ENCODE measurements around the gene NEO1. TPM values are rescaled to one million over a fixed set of nuclear protein-coding genes. Genes with fewer than 3 reads are reported as not detected.

The NEO1 gene
- total RNA-seq, 1 experiment from 2014 or later, result 41.8 TPM

DNA sequence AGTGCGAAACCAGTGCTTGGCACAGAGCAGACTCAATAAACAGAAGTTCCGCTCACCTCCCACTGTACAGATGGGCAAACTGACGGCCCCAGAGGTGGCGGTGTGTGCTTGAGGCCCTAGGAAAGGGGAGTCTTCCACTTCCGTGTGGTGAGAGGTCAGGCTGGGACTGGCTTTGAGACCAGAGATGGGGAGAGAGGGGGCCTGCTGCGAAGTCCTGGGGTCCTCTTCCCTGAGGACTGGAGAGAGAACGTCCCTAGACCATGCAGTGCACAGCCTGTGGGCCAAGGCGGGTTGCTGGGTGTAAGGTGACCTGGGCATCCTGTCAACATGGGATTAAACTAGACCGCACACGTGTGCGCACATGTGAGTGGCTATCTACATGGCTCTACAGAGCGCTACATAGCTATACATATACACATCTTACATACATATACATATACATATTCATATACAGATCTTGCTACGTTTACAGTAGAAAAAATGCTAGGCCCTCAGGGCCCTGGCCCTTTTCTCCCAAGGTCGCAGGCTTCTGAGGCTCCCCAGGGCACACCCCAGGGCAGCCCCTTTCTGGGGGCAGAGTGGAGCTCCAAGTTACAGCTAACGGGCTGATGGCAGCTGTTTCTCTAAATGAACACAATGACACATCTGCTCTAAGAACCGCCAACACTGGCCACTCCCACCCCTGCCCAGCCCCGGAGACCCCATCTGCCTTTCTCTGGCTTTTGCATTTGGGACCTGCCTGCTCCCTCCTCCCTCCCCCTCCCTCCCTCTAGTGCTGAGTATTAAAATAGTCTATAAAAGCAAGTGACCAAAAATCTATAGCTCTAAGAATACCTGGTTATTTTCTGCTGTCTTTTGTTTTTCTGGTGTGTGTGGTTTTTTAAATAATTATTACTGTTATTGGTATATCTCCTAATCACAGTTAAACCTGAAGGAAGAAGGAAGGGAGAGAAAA lies 269.5 kb downstream of the NEO1 start:
- Histone ChIP-seq H3K4ac (ENCODE audit: low read depth, low read length) (no peak overlapping the region), H3K4me1 (ENCODE audit: insufficient read depth, low read length) (no peaks in the 10 kb centered on the region), H2BK15ac (ENCODE audit: low read depth, low read length) (no peak overlapping the region), H3K14ac (ENCODE audit: insufficient read depth, low read length) (no peak overlapping the region), H4K20me1 (ENCODE audit: control insufficient read depth, insufficient read depth, insufficient read length) (peaks cover 3% of the 10 kb centered on the region), H3K18ac (ENCODE audit: insufficient read length, low read depth, low read length) (no peak overlapping the region), H3K23me2 (ENCODE audit: insufficient read length, low read depth, low read length, poor library complexity, severe bottlenecking) (peaks cover 3% of the 10 kb centered on the region), H3K9ac (ENCODE audit: extremely low read depth, insufficient read length, low read length) (no peak overlapping the region), H3K4me2 (ENCODE audit: insufficient read depth, insufficient read length, low read length) (no peak overlapping the region), H2BK12ac (ENCODE audit: insufficient read length, low read depth, low read length) (no peak overlapping the region), H2BK120ac (ENCODE audit: low read depth, low read length, poor library complexity, severe bottlenecking) (no peak overlapping the region), H3K27ac (ENCODE audit: insufficient read length, low read depth, low read length) (no peak overlapping the region), H4K8ac (replicated peaks; ENCODE audit: insufficient read length, low read depth, low read length) (no peak overlapping the region), H3K27me3 (ENCODE audit: insufficient read depth, low read length) (no peaks in the 10 kb centered on the region), H3K56ac (ENCODE audit: insufficient read length, low read depth, low read length) (no peak overlapping the region), H3K79me2 (ENCODE audit: insufficient read depth, low read length) (no peaks in the 10 kb centered on the region), H2AFZ (ENCODE audit: low read length) (no peak overlapping the region), H3K9me3 (ENCODE audit: control insufficient read depth, low read depth, low read length) (no peaks in the 10 kb centered on the region), H4K91ac (ENCODE audit: insufficient read length, low read depth, low read length) (no peak overlapping the region), H3K23ac (ENCODE audit: insufficient read length, low read depth, low read length) (no peak overlapping the region), H2BK5ac (ENCODE audit: insufficient read length, low read length) (no peak overlapping the region), H3K79me1 (ENCODE audit: insufficient read depth, low read depth, low read length, poor library complexity, severe bottlenecking) (no peaks in the 10 kb centered on the region), H2AK5ac (ENCODE audit: insufficient read length, low read length) (no peak overlapping the region), H3T11ph (ENCODE audit: low read length) (no peak overlapping the region), H4K5ac (ENCODE audit: insufficient read length, low read depth, low read length) (no peak overlapping the region), H2BK20ac (ENCODE audit: low read depth, low read length, poor library complexity, severe bottlenecking) (no peak overlapping the region)
- Mint-ChIP-seq H3K27ac (no peak overlapping the region), H3K4me3 (no peak overlapping the region; a peak in 1 of 5 replicates), H3K27me3 (ENCODE audit: low read depth) (peaks cover 2% of the 10 kb centered on the region), H3K9me3 (no peaks in the 10 kb centered on the region; a peak in 1 of 5 replicates), H3K36me3 (ENCODE audit: insufficient read depth in 1 of 3, low read depth in 3 of 3) (peaks cover 2 to 18% (median 12%) of the 10 kb centered on the region in 3 experiments; a peak in 5 of 7 replicates), H3K4me1 (peaks cover 15 to 21% of the 10 kb centered on the region in 2 experiments)
- TF ChIP-seq, protein P1, sequence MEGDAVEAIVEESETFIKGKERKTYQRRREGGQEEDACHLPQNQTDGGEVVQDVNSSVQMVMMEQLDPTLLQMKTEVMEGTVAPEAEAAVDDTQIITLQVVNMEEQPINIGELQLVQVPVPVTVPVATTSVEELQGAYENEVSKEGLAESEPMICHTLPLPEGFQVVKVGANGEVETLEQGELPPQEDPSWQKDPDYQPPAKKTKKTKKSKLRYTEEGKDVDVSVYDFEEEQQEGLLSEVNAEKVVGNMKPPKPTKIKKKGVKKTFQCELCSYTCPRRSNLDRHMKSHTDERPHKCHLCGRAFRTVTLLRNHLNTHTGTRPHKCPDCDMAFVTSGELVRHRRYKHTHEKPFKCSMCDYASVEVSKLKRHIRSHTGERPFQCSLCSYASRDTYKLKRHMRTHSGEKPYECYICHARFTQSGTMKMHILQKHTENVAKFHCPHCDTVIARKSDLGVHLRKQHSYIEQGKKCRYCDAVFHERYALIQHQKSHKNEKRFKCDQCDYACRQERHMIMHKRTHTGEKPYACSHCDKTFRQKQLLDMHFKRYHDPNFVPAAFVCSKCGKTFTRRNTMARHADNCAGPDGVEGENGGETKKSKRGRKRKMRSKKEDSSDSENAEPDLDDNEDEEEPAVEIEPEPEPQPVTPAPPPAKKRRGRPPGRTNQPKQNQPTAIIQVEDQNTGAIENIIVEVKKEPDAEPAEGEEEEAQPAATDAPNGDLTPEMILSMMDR (conservative IDR thresholded peaks at IDR 0.05), result no peak
- WGBS (ENCODE audit: extremely low coverage, insufficient read length, low lambda C conversion rate), result no CpG with 5 or more reads among the region's 17 CpGs
- no peak for DNase-seq

Data from H9 (cell line).